Neuron (in vitro differentiated cells): ENCODE data around the gene NANOGP8.

ENCODE experiments used
- H2AFZ ChIP-seq: one replicate; pipeline ENCODE4 v1.6.1; 2013; ENCODE audit warnings: low read depth, mild to moderate bottlenecking, inconsistent platforms, low read length, moderate library complexity
- H3K27me3 ChIP-seq: one replicate; pipeline ENCODE4 v1.6.1; 2013; ENCODE audit warnings: low read length; ENCODE audit not compliant: insufficient read depth
- H3K36me3 ChIP-seq: one replicate; pipeline ENCODE4 v1.6.1; 2013; ENCODE audit warnings: low read length; ENCODE audit not compliant: insufficient read depth
- H3K4me1 ChIP-seq: one replicate; pipeline ENCODE4 v1.6.1; 2013; ENCODE audit warnings: low read length; ENCODE audit not compliant: insufficient read depth
- H3K4me3 ChIP-seq: 2 replicates; pipeline ENCODE4 v1.5.1; 2013; ENCODE audit warnings: mild to moderate bottlenecking, low read length, moderate library complexity
- H3K9me3 ChIP-seq: one replicate; pipeline ENCODE4 v1.6.1; 2013; ENCODE audit warnings: low read length

NANOGP8 gene

DNA sequence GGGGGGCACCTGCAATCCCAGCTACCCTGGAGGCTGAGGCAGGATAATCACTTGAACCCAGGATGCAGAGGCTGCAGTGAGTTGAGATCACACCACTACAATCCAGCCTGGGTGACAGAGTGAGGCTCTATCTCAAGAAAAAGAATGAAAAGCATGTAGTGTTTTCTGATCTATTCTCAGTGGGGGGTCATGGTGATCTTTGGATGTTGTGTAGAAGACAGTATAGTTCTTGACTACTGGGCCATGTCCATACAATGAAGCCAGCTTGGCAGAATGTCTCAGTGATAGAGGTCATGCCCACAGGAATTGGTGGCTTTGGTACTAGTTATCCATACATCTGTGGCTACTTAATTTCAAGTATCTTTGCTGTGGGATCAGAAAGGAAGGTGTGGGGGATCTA, 26.8 kb upstream of the NANOGP8 start:
- Histone ChIP-seq H3K9me3 (no peaks in the 10 kb centered on the region), H3K27me3 (no peaks in the 10 kb centered on the region), H3K4me1 (peaks cover 3% of the 10 kb centered on the region), H3K4me3 (no peak overlapping the region), H3K36me3 (no peaks in the 10 kb centered on the region), H2AFZ (no peak overlapping the region)

GRCh38 chr15:35108453-35108852, 23.4 kb upstream of the NANOGP8 start:
- Histone ChIP-seq H2AFZ (no peak overlapping the region), H3K4me3 (no peak overlapping the region), H3K36me3 (no peaks in the 10 kb centered on the region), H3K4me1 (no peaks in the 10 kb centered on the region), H3K9me3 (no peaks in the 10 kb centered on the region), H3K27me3 (no peaks in the 10 kb centered on the region)

- Histone ChIP-seq H3K4me1 (no peaks in the 10 kb centered on the region), H3K36me3 (no peaks in the 10 kb centered on the region), H3K27me3 (no peaks in the 10 kb centered on the region), H3K9me3 (no peaks in the 10 kb centered on the region), H2AFZ (no peak overlapping the region), H3K4me3 (no peak overlapping the region)
Observed at GRCh38 chr15:35107561-35107960, 22.5 kb upstream of the NANOGP8 start.

DNA sequence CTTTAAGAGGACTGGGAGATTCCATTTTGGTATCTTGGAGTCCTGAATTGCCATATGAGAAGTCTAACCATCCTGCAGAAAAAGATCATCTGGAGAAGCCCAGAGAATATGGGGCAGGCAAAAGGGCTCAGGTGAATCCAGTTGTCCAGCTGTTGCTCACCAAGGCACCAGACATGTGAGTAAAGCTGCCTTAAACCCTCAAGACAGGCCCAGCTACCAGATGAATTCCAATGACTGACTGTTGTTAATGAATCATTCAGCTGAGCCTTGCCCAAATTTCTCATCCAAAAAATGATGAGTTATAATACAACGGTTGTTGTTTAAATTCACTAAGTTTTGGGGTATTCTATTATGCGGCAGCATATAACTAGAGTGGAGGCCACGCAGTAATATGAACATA, 22.0 kb upstream of the NANOGP8 start:
- no peak overlapping the region for H2AFZ ChIP-seq
- H3K4me1 ChIP-seq = no peaks in the 10 kb centered on the region
- no peaks in the 10 kb centered on the region for H3K9me3 ChIP-seq
- H3K27me3 ChIP-seq = no peaks in the 10 kb centered on the region
- H3K36me3 ChIP-seq = no peaks in the 10 kb centered on the region
- no peak overlapping the region for H3K4me3 ChIP-seq

DNA sequence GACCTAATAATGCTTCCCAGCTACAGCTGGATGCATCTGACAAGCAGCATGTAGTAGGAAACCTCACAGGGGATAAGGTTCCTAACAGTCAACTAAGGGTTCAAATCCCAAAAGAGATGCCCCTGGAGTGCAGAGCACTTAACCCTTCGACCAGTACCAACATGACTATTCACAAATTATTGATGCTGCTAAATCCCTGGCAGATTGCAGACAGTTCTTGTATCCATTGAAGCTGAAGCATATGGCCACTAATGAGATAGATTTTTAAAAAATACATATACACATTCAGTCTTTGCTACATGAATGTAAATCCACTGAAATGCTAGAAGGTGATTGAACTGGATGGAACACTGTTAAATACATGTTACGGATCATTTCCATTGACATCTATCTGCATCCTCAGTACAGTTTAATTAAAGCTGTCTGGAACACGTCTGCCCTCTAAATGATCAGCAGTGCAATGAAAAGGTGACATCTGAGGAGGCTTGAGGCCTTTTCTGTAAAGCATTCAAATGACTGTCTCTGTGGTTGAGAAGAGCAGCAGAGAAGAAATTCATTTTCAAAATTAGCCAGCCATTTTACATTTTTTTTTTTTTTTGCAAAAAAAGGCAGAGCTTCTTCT, 19.5 kb upstream of the NANOGP8 start:
- Histone ChIP-seq H3K4me3 (no peak overlapping the region), H3K27me3 (no peaks in the 10 kb centered on the region), H3K36me3 (no peaks in the 10 kb centered on the region), H3K4me1 (no peaks in the 10 kb centered on the region), H2AFZ (no peak overlapping the region), H3K9me3 (no peaks in the 10 kb centered on the region)

GRCh38 chr15:35102186-35102585, 17.1 kb upstream of the NANOGP8 start:
- no peaks in the 10 kb centered on the region for H3K4me1 ChIP-seq
- no peak overlapping the region for H3K4me3 ChIP-seq
- H3K9me3 ChIP-seq = no peaks in the 10 kb centered on the region
- no peak overlapping the region for H2AFZ ChIP-seq
- no peaks in the 10 kb centered on the region for H3K36me3 ChIP-seq
- H3K27me3 ChIP-seq = no peaks in the 10 kb centered on the region

DNA sequence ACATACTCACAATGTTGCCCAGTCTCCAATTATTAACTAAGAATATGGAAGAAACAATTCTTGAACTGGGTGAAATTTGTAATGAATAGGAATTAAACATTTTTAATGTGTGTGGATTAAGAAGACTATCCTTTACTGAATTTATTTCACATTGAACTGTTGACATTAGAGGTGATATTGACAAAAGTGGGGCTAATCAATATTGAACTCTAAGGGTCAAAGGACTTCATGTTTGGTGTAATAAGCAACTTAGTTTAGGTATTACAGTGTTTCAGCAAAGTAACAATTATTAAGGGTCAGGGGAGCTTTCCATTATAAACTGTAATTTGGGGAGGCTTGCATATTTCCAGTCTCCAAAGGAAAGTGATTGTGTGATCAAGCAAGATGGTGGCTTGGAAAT, 16.2 kb upstream of the NANOGP8 start:
- Histone ChIP-seq H3K27me3 (no peaks in the 10 kb centered on the region), H3K4me1 (no peaks in the 10 kb centered on the region), H3K4me3 (no peak overlapping the region), H3K9me3 (no peaks in the 10 kb centered on the region), H2AFZ (no peak overlapping the region), H3K36me3 (no peaks in the 10 kb centered on the region)

DNA sequence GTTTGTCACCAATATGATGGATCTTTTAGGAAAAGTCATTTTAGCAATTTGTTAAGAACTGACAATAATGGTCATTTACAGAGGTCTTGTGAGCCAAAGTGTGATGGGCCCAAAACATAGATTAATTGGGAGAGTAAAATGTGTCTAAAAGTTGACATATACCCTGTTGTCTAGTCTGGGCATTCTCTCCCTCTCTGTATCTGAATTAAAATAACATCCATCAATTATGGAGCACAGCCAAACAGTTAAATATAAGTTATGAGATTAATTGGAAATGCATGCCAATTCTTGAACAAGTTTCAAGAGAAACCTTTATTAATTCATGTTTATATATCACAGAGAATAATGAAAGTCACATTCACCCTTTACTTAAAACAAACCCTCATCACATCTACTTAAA, 13.6 kb upstream of the NANOGP8 start:
- H3K9me3 ChIP-seq = no peaks in the 10 kb centered on the region
- H3K27me3 ChIP-seq = no peaks in the 10 kb centered on the region
- no peaks in the 10 kb centered on the region for H3K4me1 ChIP-seq
- H2AFZ ChIP-seq = no peak overlapping the region
- H3K36me3 ChIP-seq = no peaks in the 10 kb centered on the region
- no peak overlapping the region for H3K4me3 ChIP-seq

DNA sequence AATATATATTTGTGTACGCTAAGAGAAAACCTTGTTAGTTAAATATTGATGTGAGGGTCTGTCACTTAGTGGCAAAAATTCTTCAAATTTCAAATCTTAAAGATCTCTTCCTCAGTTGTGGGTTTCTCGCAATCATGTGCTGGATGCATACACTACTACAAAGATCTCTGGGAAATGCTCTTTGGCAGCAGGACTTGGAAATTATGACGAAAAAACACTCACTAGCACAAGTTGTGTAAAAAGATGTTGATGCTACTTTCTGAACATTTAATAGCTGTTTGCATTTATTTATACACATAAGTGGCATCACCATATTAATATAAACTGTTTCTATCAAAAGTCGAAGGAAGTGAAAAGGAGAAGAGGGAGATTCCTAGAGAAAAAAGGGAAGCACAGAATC, 10.8 kb upstream of the NANOGP8 start:
- Histone ChIP-seq H2AFZ (no peak overlapping the region), H3K4me1 (no peaks in the 10 kb centered on the region), H3K4me3 (no peak overlapping the region), H3K36me3 (no peaks in the 10 kb centered on the region), H3K27me3 (no peaks in the 10 kb centered on the region), H3K9me3 (peaks cover 3% of the 10 kb centered on the region)

DNA sequence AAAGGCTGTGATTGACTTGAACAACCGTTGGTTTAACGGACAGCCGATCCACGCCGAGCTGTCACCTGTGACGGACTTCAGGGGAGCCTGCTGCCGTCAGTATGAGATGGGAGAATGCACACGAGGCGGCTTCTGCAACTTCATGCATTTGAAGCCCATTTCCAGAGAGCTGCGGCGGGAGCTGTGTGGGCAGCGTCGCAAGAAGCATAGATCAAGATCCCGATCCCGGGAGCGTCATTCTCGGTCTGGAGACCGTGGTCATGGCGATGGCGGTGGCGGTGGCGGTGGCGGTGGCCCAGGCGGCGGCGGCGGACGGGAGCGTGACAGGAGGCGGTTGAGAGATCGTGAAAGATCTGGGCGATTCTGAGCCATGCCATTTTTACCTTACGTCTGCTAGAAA, 7.8 kb upstream of the NANOGP8 start:
- Histone ChIP-seq H3K27me3 (no peaks in the 10 kb centered on the region), H3K36me3 (no peaks in the 10 kb centered on the region), H3K4me1 (no peaks in the 10 kb centered on the region), H2AFZ (no peak overlapping the region), H3K9me3 (peaks cover 3% of the 10 kb centered on the region), H3K4me3 (no peak overlapping the region)

DNA sequence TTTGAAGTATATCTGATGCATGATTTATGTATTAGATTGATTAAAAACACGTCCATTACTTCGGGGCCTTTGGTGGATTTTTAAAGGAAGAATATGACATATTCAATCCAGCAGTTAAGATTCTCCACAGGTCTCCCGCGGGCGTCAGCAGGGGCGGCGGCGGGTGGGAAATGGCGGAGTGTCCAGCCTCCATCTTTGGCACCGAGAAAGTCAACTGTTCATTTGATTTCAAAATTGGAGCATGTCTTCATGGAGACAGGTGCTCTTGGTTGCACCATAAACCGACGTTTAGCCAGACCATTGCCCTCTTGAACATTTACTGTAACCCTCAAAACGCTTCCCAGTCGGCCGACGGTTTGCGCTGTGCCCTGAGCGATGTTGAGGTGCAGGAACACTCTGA, 7.2 kb upstream of the NANOGP8 start:
- H3K36me3 ChIP-seq = no peaks in the 10 kb centered on the region

DNA sequence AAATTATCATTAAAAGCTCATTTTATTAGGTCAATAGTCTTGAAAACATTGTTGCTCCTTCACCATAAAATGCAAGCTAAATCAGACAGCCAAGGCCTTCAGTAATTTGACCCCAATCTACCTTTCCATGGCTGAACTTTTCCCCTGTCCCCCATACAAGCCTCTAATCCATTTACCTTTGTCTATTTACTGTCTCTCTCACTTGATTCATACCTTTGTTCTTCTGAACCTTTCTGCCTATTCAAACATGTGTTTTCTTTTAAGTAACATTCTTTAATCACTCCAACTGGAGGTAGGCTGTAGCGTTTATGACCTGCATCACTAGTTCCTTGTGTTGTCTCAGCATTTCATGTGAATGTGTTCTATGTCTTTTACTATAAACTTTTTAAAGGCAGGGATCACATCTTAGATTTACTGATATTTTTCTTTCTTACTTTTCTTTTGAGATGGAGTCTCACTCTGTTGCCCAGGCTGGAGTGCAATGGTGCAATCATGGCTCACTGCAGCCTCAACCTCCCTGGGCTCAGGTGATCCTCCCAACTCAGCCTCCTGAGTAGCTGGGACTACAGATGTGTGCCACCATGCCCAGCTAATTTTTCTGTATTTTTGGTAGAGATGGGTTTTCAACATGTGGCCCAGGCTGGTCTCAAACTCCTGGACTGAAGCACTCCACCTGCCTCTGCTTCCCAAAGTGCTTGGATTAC, 5.2 kb upstream of the NANOGP8 start:
- no peaks in the 10 kb centered on the region for H3K4me1 ChIP-seq
- H3K9me3 ChIP-seq = peaks cover 3% of the 10 kb centered on the region
- H3K27me3 ChIP-seq = no peaks in the 10 kb centered on the region

More for the DNA sequence above, 7.2 kb upstream of the NANOGP8 start:
- Histone ChIP-seq H3K27me3 (no peaks in the 10 kb centered on the region), H2AFZ (no peak overlapping the region), H3K4me1 (no peaks in the 10 kb centered on the region), H3K9me3 (peaks cover 3% of the 10 kb centered on the region), H3K4me3 (no peak overlapping the region)

DNA sequence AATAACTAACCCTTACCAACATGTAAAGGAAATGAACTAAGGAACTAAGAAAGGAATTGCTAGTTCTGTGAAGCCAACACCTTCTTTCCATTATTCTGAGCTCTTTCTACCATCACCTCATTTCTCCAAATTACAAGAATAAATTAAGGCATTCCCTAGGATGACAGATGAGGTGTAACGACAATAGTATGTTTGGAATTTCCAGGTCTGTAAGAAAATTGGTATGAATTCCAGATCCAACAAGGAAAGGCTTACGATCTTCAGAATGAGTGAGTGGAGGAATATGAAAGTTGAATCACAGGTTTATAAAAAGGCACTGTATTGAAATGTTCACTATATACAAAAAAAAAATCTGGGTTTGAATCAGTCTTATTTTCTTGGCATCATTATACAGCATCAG, 4.5 kb upstream of the NANOGP8 start:
- Histone ChIP-seq H3K4me3 (no peak overlapping the region), H3K36me3 (no peaks in the 10 kb centered on the region), H2AFZ (no peak overlapping the region), H3K27me3 (no peaks in the 10 kb centered on the region), H3K9me3 (peaks cover 3% of the 10 kb centered on the region), H3K4me1 (no peaks in the 10 kb centered on the region)

More for the DNA sequence above, 5.2 kb upstream of the NANOGP8 start:
- Histone ChIP-seq H3K4me3 (no peak overlapping the region), H3K36me3 (no peaks in the 10 kb centered on the region), H2AFZ (no peak overlapping the region)

- H3K9me3 ChIP-seq = peaks cover 3% of the 10 kb centered on the region
- no peaks in the 10 kb centered on the region for H3K36me3 ChIP-seq
- H3K27me3 ChIP-seq = no peaks in the 10 kb centered on the region
- H3K4me3 ChIP-seq = no peak overlapping the region
- H2AFZ ChIP-seq = no peak overlapping the region
- H3K4me1 ChIP-seq = no peaks in the 10 kb centered on the region
Observed at GRCh38 chr15:35088329-35088728, 3.2 kb upstream of the NANOGP8 start.
